Stimulated activated naive B cell treated with anti-CD40 and anti-IgM and Interleukin-4, amounts not matched to agents 10 μg/mL and 1 μg/mL and 100 μg/mL, for 72 hours (primary cell): ENCODE measurements around the gene MEIOSIN.
"Not testable (repeated sequence)": the region's sequence is repeated elsewhere in the genome, so short reads cannot be mapped to it uniquely, and the experiment has no call there.

Source experiments
- ATAC-seq, 2 donors: fragments of 150-1000 bp; cut with Tn5 transposase; replicated peaks; 2 replicates each; pipeline ENCODE4 v1.10.0; 2021; ENCODE audit warnings: moderate library complexity in 1 of 2
- DNase-seq: peaks from one replicate; pipeline ENCODE4 v3.0.0; 2021
- H3K27ac Mint-ChIP-seq: one replicate; pipeline ENCODE4 v1.8.0; 2022; ENCODE audit warnings: mild to moderate bottlenecking, mixed read lengths
- H3K27me3 Mint-ChIP-seq, 2 donors: one replicate each; pipeline ENCODE4 v1.8.0; 2022; ENCODE audit warnings: mixed read lengths in 2 of 2
- H3K36me3 Mint-ChIP-seq, 2 donors: one replicate each; pipeline ENCODE4 v1.8.0; 2022; ENCODE audit warnings: mixed read lengths in 2 of 2, mild to moderate bottlenecking in 1 of 2
- H3K4me1 Mint-ChIP-seq, 2 donors: one replicate each; pipeline ENCODE4 v1.8.0; 2022; ENCODE audit warnings: mixed read lengths in 2 of 2, mild to moderate bottlenecking in 1 of 2
- H3K4me3 Mint-ChIP-seq, 2 donors: one replicate each; pipeline ENCODE4 v1.8.0; 2022; ENCODE audit warnings: mild to moderate bottlenecking in 2 of 2, mixed read lengths in 2 of 2, moderate library complexity in 1 of 2
- H3K9me3 Mint-ChIP-seq, 2 donors: one replicate each; pipeline ENCODE4 v1.8.0; 2022; ENCODE audit warnings: mixed read lengths in 2 of 2, mild to moderate bottlenecking in 1 of 2

MEIOSIN gene

GRCh38 chr19:45733160-45733810, at the start of gene MEIOSIN:
MEIOSIN (plus strand) TSS chr19:45733439; CDS start chr19:45735377, 1,938 bp downstream.
- no peak for DNase-seq
- no peak for ATAC-seq

GRCh38 chr19:45685045-45685444, 48.2 kb upstream of the MEIOSIN start:
- H3K4me3 Mint-ChIP-seq, H3K9me3 Mint-ChIP-seq, DNase-seq, ATAC-seq, H3K27me3 Mint-ChIP-seq: not testable (repeated sequence)
- Mint-ChIP-seq H3K27ac (peak overlapping the region; percentile 70), H3K4me1 (peaks cover 9 to 21% of the 10 kb centered on the region in 2 donors), H3K36me3 (peaks cover 38 to 55% of the 10 kb centered on the region in 2 donors)

More at GRCh38 chr19:45733160-45733810, at the start of gene MEIOSIN:
- peaks cover 2 to 3% of the 10 kb centered on the region in 2 donors for H3K36me3 Mint-ChIP-seq
- no peaks in the 10 kb centered on the region for H3K9me3 Mint-ChIP-seq
- no peak within 1 kb of the TSS for H3K27ac Mint-ChIP-seq
- H3K4me1 Mint-ChIP-seq, result peaks cover 13 to 25% of the 10 kb centered on the region in 2 donors
- H3K27me3 Mint-ChIP-seq, result peaks cover 4 to 5% of the 10 kb centered on the region in 2 donors
- no peak within 1 kb of the TSS for H3K4me3 Mint-ChIP-seq

- H3K27ac Mint-ChIP-seq, result no peak overlapping the region
- H3K27me3 Mint-ChIP-seq, result no peaks in the 10 kb centered on the region
- no peaks in the 10 kb centered on the region for H3K9me3 Mint-ChIP-seq
- H3K4me1 Mint-ChIP-seq, result peaks cover 8 to 15% of the 10 kb centered on the region in 2 donors
- DNase-seq (no peak), ATAC-seq (no peak)
- no peak overlapping the region for H3K4me3 Mint-ChIP-seq
- peaks cover 35 to 60% of the 10 kb centered on the region in 2 donors for H3K36me3 Mint-ChIP-seq
Measured at GRCh38 chr19:45687599-45687998, 45.6 kb upstream of the MEIOSIN start.

- Mint-ChIP-seq H3K36me3 (peaks cover 31 to 52% of the 10 kb centered on the region in 2 donors), H3K27me3 (no peaks in the 10 kb centered on the region), H3K4me3 (peak within 1 kb of the TSS; percentile 86 to 95), H3K9me3 (no peaks in the 10 kb centered on the region), H3K4me1 (peaks cover 19 to 32% of the 10 kb centered on the region in 2 donors), H3K27ac (peak within 1 kb of the TSS; percentile 98)
- DNase-seq (peak; percentile 93), ATAC-seq (peak; percentile 45 to 56)
Measured at GRCh38 chr19:45691516-45692186, 41.6 kb upstream of the MEIOSIN start, which contains the start of gene SNRPD2. SNRPD2 (minus strand) TSS chr19:45691953; CDS start chr19:45691888, 65 bp downstream.

GRCh38 chr19:45692187-45693105, 40.8 kb upstream of the MEIOSIN start, which contains the start of gene QPCTL:
QPCTL (plus strand) TSS chr19:45692666; CDS start chr19:45692704, 38 bp downstream.
- Mint-ChIP-seq H3K4me3 (peak within 1 kb of the TSS; percentile 86 to 95), H3K4me1 (peaks cover 21 to 34% of the 10 kb centered on the region in 2 donors), H3K27ac (peak within 1 kb of the TSS; percentile 98)

GRCh38 chr19:45693106-45693788, 40.0 kb upstream of the MEIOSIN start:
- ATAC-seq (peak; percentile 13 to 15), DNase-seq (peak; percentile 73)
- no peaks in the 10 kb centered on the region for H3K27me3 Mint-ChIP-seq
- peaks cover 23 to 38% of the 10 kb centered on the region in 2 donors for H3K4me1 Mint-ChIP-seq
- peak overlapping the region; percentile 98 for H3K27ac Mint-ChIP-seq
- peak overlapping the region; percentile 86 to 95 for H3K4me3 Mint-ChIP-seq
- H3K36me3 Mint-ChIP-seq, result peaks cover 32 to 51% of the 10 kb centered on the region in 2 donors
- H3K9me3 Mint-ChIP-seq, result no peaks in the 10 kb centered on the region

More at GRCh38 chr19:45692187-45693105, 40.8 kb upstream of the MEIOSIN start, which contains the start of gene QPCTL:
- peaks cover 29 to 47% of the 10 kb centered on the region in 2 donors for H3K36me3 Mint-ChIP-seq
- ATAC-seq, result peak; percentile 87 to 89
- H3K9me3 Mint-ChIP-seq, result no peaks in the 10 kb centered on the region
- no peaks in the 10 kb centered on the region for H3K27me3 Mint-ChIP-seq
- peak; percentile 99 for DNase-seq

GRCh38 chr19:45701676-45702075, 31.6 kb upstream of the MEIOSIN start:
- DNase-seq (no peak), ATAC-seq (no peak)
- peaks cover 9 to 26% of the 10 kb centered on the region in 2 donors for H3K4me1 Mint-ChIP-seq
- H3K9me3 Mint-ChIP-seq, result no peaks in the 10 kb centered on the region
- peaks cover 27 to 36% of the 10 kb centered on the region in 2 donors for H3K36me3 Mint-ChIP-seq
- no peaks in the 10 kb centered on the region for H3K27me3 Mint-ChIP-seq
- H3K27ac Mint-ChIP-seq, result peak overlapping the region; percentile 14
- no peak overlapping the region for H3K4me3 Mint-ChIP-seq

GRCh38 chr19:45705115-45705514, 28.1 kb upstream of the MEIOSIN start:
- Mint-ChIP-seq H3K9me3 (no peaks in the 10 kb centered on the region), H3K27me3 (no peaks in the 10 kb centered on the region), H3K4me3 (no peak overlapping the region), H3K36me3 (peaks cover 31 to 33% of the 10 kb centered on the region in 2 donors), H3K4me1 (peaks cover 6 to 25% of the 10 kb centered on the region in 2 donors), H3K27ac (no peak overlapping the region)
- DNase-seq, result no peak
- ATAC-seq, result no peak

GRCh38 chr19:45705710-45706415, 27.4 kb upstream of the MEIOSIN start:
- Mint-ChIP-seq H3K9me3 (no peaks in the 10 kb centered on the region), H3K36me3 (peaks cover 36 to 39% of the 10 kb centered on the region in 2 donors), H3K27ac (peak overlapping the region; percentile 47), H3K4me1 (peaks cover 8 to 32% of the 10 kb centered on the region in 2 donors), H3K4me3 (peak overlapping the region in 1 of 2 donors; percentile 32), H3K27me3 (no peaks in the 10 kb centered on the region)
- ATAC-seq (no peak), DNase-seq (no peak)

GRCh38 chr19:45710356-45711130, 22.7 kb upstream of the MEIOSIN start:
- no peaks in the 10 kb centered on the region for H3K27me3 Mint-ChIP-seq
- no peaks in the 10 kb centered on the region for H3K9me3 Mint-ChIP-seq
- H3K4me3 Mint-ChIP-seq, result no peak overlapping the region
- ATAC-seq (no peak), DNase-seq (no peak)
- H3K27ac Mint-ChIP-seq, result no peak overlapping the region
- peaks cover 29% of the 10 kb centered on the region in 2 donors for H3K36me3 Mint-ChIP-seq
- peaks cover 9 to 38% of the 10 kb centered on the region in 2 donors for H3K4me1 Mint-ChIP-seq

GRCh38 chr19:45711851-45712698, 21.2 kb upstream of the MEIOSIN start:
- H3K4me1 Mint-ChIP-seq, result peaks cover 16 to 40% of the 10 kb centered on the region in 2 donors
- ATAC-seq, result no peak

GRCh38 chr19:45712699-45713067, 20.6 kb upstream of the MEIOSIN start:
- peaks cover 16 to 41% of the 10 kb centered on the region in 2 donors for H3K4me1 Mint-ChIP-seq
- ATAC-seq, result no peak
- H3K4me3 Mint-ChIP-seq, result no peak overlapping the region
- DNase-seq, result no peak
- no peaks in the 10 kb centered on the region for H3K27me3 Mint-ChIP-seq
- H3K36me3 Mint-ChIP-seq, result peaks cover 25 to 26% of the 10 kb centered on the region in 2 donors
- H3K27ac Mint-ChIP-seq, result no peak overlapping the region
- no peaks in the 10 kb centered on the region for H3K9me3 Mint-ChIP-seq

More at GRCh38 chr19:45711851-45712698, 21.2 kb upstream of the MEIOSIN start:
- no peaks in the 10 kb centered on the region for H3K9me3 Mint-ChIP-seq
- no peak overlapping the region for H3K4me3 Mint-ChIP-seq
- no peaks in the 10 kb centered on the region for H3K27me3 Mint-ChIP-seq
- H3K27ac Mint-ChIP-seq, result no peak overlapping the region
- H3K36me3 Mint-ChIP-seq, result peaks cover 25 to 26% of the 10 kb centered on the region in 2 donors
- no peak for DNase-seq
